Right lobe of liver (tissue), 4 donors: ENCODE results near the gene LRBA.

ENCODE experiments used
- POLR2A ChIP-seq: fragments of 450-650 bp; IDR thresholded peaks from one replicate; pipeline ENCODE4 v1.6.1; 2017; ENCODE audit warnings: antibody characterized with exemption, mild to moderate bottlenecking
- TF ChIP-seq, protein P1 (sequence below), 4 donors: fragments of 200-600 bp in 3 of 4; fragments of 450-650 bp in 1 of 4; IDR thresholded peaks; one replicate each; pipeline versions ENCODE4 v1.5.1 to v1.8.0; 2016 to 2022; ENCODE audit warnings: antibody characterized with exemption in 4 of 4, mild to moderate bottlenecking in 2 of 4
- donor health status: DM: no; HTN: no; CAD: no.
- donor health status: DM: no; HTN: no; CAD: no.
- donor health status: DM: no; HTN: yes; CAD: no.

DNA sequence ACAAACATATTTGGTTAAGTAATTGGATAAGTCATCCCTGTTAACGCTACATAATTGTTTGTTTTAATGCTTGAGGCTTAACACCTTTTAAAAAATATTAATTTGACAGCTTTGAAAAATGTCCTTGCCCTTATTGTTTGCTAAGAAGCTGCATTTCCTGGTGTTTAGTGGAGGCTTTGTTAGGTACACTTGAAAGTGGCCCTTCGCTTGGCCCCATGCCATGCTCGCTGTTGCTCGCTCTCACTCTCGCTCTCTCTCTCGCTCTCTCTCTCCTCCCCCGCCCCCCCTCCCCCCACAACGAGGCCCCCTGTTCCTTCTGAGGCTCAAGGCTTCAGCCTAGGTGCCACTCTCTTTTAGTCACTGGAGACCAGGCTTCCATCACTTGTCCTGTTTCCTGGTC lies 797.3 kb downstream of the LRBA start:
- TF ChIP-seq POLR2A = no peak
- TF ChIP-seq, protein P1, sequence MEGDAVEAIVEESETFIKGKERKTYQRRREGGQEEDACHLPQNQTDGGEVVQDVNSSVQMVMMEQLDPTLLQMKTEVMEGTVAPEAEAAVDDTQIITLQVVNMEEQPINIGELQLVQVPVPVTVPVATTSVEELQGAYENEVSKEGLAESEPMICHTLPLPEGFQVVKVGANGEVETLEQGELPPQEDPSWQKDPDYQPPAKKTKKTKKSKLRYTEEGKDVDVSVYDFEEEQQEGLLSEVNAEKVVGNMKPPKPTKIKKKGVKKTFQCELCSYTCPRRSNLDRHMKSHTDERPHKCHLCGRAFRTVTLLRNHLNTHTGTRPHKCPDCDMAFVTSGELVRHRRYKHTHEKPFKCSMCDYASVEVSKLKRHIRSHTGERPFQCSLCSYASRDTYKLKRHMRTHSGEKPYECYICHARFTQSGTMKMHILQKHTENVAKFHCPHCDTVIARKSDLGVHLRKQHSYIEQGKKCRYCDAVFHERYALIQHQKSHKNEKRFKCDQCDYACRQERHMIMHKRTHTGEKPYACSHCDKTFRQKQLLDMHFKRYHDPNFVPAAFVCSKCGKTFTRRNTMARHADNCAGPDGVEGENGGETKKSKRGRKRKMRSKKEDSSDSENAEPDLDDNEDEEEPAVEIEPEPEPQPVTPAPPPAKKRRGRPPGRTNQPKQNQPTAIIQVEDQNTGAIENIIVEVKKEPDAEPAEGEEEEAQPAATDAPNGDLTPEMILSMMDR (IDR thresholded peaks at IDR 0.05) = no peak
